Astrocyte (in vitro differentiated cells and primary cell): Measurements from ENCODE around the gene NLGN1.

Source experiments
- EZH2 ChIP-seq: IDR thresholded peaks from 2 replicates; pipeline ENCODE4 v1.6.1; 2012; ENCODE audit warnings: mild to moderate bottlenecking, low read length, inconsistent platforms; ENCODE audit not compliant: insufficient read depth
- TF ChIP-seq, protein P1 (sequence below): IDR thresholded peaks from 2 replicates; pipeline ENCODE4 v1.5.1; 2011; ENCODE audit warnings: low read depth, mild to moderate bottlenecking, inconsistent platforms, low read length, moderate library complexity; ENCODE audit not compliant: insufficient read depth

DNA sequence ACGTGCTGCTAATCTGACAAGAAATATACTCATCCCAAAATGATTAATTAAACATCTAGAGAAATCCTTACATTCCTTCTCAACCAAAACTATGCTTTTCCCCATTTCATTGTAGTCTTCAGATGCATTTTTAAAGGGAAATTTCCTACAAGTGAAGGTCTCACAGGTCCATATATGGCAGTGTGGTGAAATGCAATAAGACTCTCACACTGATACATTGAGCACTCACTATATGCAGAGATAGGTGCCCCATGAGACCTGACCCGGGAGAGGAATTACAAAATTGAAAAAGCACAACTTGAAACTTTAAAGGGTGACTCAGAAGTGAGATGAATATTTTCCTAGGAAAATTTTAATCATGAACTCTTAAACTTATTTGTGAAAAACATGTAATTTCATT is 832.4 kb downstream of the NLGN1 start:
- TF ChIP-seq, protein P1, sequence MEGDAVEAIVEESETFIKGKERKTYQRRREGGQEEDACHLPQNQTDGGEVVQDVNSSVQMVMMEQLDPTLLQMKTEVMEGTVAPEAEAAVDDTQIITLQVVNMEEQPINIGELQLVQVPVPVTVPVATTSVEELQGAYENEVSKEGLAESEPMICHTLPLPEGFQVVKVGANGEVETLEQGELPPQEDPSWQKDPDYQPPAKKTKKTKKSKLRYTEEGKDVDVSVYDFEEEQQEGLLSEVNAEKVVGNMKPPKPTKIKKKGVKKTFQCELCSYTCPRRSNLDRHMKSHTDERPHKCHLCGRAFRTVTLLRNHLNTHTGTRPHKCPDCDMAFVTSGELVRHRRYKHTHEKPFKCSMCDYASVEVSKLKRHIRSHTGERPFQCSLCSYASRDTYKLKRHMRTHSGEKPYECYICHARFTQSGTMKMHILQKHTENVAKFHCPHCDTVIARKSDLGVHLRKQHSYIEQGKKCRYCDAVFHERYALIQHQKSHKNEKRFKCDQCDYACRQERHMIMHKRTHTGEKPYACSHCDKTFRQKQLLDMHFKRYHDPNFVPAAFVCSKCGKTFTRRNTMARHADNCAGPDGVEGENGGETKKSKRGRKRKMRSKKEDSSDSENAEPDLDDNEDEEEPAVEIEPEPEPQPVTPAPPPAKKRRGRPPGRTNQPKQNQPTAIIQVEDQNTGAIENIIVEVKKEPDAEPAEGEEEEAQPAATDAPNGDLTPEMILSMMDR = no peak
- no peak for TF ChIP-seq EZH2
